ENCODE data around the gene WWC2.
A peak's percentile ranks its signal among the peaks of the same experiment; 100 is the strongest.

Gene WWC2

DNA sequence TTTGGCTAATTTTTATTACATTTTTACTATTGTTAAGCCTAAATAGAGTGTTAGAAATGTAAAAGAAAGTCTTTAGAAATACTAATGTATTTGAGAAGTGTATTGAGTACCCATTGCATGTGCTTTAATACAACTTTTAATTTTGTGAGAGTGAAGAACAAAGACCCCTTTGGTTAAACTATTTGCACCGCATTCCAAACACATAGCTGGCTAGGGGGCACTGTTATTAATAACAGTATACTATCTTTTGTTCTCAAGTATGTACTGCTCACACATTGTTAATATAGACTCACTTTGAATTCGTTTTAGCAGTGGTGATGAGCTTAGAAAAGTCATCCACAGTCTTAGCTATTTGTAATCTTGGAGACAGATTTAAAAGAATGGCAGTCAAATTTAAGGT lies 114.9 kb downstream of the WWC2 start:
- DNase-seq: no peak

GRCh38 chr4:183214912-183215488 lies 115.9 kb downstream of the WWC2 start:
- DNase-seq: no peak

GRCh38 chr4:183220236-183220635 lies 121.2 kb downstream of the WWC2 start:
- no peak for DNase-seq

- DNase-seq: no peak
Measured at GRCh38 chr4:183223053-183223452, 124.0 kb downstream of the WWC2 start.

GRCh38 chr4:183229397-183229796 lies 130.3 kb downstream of the WWC2 start:
- DNase-seq: no peak

DNA sequence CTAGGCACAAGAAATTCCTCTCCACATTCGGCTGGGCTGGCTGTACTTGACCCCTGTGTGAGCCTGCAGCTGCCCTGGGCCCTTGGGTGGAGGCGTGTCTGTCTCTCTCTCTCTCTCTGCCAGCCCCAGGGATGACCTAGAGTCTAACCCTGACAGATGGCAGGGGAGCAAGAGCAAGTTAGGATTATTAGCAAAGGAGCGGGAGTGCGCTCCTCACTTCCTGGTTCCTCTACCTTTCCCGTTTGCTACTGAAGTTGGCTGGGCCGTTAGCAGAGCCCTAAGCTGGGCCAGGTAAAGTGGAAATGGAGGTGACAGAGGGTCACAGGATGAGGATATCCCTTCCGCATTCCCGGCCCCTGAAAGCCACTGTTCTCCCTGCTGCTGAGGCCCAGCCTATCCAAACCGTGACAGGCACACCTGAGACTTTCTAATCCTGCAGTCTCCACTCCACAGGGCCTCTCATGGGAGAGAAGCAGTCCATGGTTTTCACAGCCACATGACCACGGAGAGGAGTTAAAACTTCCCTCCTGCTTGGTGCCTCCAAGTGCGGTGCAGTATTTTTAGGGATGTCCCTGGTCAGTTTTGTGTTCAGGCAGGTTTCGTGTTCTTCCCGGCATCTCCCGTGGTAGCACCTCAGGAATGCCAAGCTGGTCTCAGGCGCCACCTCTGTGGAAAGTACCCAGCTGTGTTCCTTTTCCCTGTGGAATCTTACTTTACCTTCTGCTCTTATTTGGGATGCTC lies 141.7 kb downstream of the WWC2 start:
- peak; percentile 85 for DNase-seq

- no peak for DNase-seq
Measured at GRCh38 chr4:183241322-183241640, 142.2 kb downstream of the WWC2 start.

DNA sequence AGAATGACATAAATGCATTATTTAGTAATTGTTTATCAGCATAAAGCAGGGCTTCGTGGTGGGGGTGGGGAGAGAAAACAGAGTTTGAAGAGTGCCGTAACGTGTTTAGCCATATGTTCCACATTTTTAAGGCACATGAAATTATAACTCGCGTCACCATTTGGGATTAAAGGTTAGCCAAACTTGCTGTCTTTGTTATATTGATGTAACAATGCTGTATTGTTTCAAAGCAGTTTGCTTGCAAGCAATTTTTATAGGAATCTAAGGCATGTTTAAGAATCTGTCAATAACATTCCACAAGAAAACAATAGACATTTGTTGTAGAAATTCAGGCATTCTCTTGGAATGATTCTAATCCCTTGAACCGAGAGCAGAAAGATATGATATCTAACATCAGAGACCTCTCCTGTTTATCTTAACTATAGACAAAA lies 142.7 kb downstream of the WWC2 start:
- DNase-seq: no peak

- DNase-seq: no peak
Measured at GRCh38 chr4:183242291-183242690, 143.2 kb downstream of the WWC2 start.

- peak; percentile 82 for DNase-seq
Measured at GRCh38 chr4:183244019-183244418, 145.0 kb downstream of the WWC2 start.

- DNase-seq: no peak
Measured at GRCh38 chr4:183244506-183244905, 145.4 kb downstream of the WWC2 start.

DNA sequence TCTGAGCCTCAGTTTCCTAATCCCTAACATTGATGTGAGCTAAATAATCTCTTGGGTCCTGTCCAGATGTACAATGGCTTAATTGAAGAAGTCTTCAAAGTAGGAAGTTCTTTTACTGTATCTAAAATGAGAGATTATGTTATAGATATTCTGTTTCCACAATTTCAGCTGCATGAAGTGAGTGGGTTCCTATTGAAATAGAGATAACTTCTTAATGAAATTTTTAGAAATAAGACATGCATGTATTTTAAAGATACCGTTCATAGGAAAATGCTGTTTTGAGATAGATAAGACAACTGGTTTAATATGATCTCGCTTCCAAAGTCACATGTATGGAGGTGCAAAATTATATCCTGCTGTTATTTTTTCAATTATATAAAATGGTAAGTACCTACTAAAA lies 149.1 kb downstream of the WWC2 start:
- DNase-seq: no peak

DNA sequence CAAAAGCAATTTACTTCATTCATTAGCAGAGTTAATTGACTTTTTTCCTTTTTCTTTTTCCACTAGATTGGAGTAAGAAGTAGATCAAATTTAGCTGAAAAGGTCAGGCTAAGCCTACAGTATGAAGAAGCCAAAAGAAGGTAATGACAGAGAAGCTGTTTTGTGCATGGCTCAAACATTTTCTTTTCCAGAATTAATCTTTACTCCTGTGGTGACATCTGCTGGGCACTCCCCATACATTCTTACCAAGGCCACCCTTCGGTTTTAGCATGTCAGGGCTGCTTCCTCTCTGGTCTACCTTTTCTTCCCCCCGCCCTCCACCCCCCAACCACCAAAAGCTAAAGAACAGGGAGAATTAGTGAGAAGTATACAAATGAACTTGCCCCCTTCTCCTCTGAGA lies 150.8 kb downstream of the WWC2 start:
- peak; percentile 55 for DNase-seq

DNA sequence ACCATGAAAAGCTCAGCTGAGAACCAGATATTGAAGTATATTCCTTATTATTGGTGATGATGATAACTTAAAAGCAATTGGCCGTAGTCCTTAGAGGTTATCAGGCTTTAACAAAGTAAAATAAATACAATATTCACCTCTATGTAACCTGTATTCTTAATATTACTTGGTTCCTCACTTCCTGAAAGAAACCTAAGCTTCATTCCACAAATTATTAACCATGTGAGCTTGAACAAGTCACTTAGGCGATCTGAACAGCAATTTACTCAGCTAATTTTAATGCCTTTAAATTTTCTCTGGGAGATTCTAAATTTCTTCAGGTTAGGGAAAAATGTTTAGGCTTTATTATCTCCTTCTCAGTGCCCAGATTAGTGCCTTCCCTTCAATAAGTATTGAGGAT lies 151.8 kb downstream of the WWC2 start:
- no peak for DNase-seq

- DNase-seq: no peak
Measured at GRCh38 chr4:183252959-183253358, 153.9 kb downstream of the WWC2 start.

DNA sequence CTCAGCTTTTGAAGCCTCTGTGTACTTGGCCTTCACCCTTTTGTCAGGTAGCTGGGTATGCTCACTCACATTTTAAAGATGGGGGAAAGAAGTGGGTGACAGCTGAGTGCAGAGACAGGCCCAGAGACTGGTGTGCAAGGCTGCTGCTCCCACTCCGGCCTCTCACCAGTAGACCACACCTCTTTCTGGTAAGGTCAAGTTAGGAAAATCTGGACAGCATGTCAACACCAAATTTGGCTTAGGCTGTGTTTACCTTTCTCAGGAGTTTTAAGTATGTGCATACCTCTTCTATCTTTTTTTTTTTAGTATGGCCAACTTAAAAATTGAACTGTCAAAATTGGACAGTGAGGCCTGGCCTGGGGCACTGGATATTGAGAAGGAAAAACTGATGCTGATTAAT lies 154.4 kb downstream of the WWC2 start:
- DNase-seq: no peak

- no peak for DNase-seq
Measured at GRCh38 chr4:183254162-183254561, 155.1 kb downstream of the WWC2 start.

DNA sequence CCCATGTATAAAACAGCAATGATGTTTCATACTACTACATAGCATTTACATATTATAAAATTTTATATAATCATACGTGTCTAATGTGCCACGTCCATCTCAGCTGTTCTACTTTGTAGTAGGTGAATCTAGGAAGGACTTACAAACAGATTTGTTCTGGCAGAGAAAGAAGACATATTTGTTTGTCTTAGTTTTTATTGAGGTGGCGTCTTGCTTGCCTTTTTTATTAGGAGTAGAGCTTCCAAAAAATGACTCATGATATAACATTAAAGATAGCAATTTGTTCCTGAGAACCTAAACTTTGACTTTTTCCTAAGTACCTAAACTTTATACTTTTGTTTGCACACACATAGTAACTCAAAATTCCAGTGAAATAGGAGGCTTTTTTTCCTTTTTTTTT lies 156.4 kb downstream of the WWC2 start:
- DNase-seq: no peak

DNA sequence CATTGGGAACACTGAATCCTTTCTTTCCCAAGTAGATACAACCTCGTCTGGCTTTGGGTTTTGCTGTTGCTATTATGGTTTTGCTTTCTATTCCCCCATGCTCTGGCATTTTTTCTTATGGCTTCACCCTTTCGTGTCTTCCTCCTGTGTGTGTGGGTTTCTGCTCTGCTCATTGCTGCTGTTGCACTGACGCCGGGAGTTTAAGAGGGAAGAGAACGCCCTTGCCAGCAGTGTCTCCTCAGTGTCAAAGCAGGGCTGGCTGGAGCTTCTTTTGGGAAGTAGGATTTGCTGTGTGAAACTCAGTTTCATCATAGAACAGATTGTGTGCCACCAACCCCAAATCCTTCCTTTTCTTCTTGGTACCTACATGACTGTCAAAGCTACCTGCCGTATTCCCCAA lies 157.3 kb downstream of the WWC2 start:
- no peak for DNase-seq

- DNase-seq: peak; percentile 62
Measured at GRCh38 chr4:183256756-183257385, 157.8 kb downstream of the WWC2 start.

GRCh38 chr4:183257808-183258207 lies 158.8 kb downstream of the WWC2 start:
- DNase-seq: no peak

- DNase-seq: no peak
Measured at GRCh38 chr4:183260491-183261151, 161.6 kb downstream of the WWC2 start.

DNA sequence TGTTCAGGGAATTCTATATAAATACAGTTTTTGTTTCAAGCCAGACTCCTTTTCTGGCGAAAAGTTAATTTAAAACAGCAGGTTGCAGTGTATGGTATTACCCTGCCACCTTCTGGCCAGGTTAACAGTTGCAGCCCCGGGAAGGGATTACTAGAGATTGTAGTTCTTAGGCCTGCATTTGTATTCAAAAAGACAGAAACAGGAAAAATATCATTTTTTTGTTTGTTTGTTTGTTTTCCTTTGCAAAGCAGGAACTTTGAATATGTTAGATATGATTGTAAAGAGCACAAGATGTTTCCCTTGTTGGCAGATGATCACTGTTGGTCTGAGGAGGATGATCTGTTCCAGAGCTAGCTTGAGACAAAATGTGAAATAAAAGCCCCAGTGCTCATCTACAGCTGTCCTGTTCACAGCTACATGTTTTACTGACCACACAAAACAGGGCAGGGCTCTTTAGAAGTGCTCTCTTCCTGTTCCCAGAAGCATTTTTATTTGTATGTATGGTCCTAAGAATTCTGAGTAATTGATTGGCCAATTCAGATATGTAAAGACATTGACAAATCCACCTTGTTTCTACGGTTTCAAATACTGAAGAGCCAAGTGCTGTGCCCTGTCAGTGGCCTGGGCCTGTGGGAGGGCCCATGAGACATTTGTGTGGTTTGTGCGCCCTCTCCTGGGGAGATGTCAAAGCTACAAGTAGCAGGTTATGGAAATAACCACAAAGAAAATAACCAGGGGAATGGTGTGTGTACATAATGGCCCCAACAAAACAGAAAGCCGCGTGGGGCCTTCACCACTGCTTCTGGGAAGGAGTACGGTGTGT lies 163.1 kb downstream of the WWC2 start:
- peak; percentile 80 for DNase-seq
